HG03571 (cell line): ENCODE measurements around the gene KRTAP10-10.
"Not testable (repeated sequence)": the region's sequence is repeated elsewhere in the genome, so short reads cannot be mapped to it uniquely, and the experiment has no call there.

ENCODE experiments used
- ATAC-seq: cut with Tn5 transposase; IDR thresholded peaks from one replicate; pipeline ENCODE4 v1.9.1; 2021; ENCODE audit not compliant: unreplicated experiment

KRTAP10-10 gene

GRCh38 chr21:44637018-44637850 lies at the start of gene KRTAP10-10:
Gene KRTAP10-10, plus strand, starts transcription at chr21:44637356. Its CDS starts 62 bp downstream, at chr21:44637418.
- no peak for ATAC-seq

- no peak for ATAC-seq
Measured at GRCh38 chr21:44589094-44589493, 48.1 kb upstream of the KRTAP10-10 start.

GRCh38 chr21:44589586-44590305 lies 47.4 kb upstream of the KRTAP10-10 start:
- ATAC-seq: no peak

GRCh38 chr21:44590311-44590721 lies 46.8 kb upstream of the KRTAP10-10 start:
- no peak for ATAC-seq

DNA sequence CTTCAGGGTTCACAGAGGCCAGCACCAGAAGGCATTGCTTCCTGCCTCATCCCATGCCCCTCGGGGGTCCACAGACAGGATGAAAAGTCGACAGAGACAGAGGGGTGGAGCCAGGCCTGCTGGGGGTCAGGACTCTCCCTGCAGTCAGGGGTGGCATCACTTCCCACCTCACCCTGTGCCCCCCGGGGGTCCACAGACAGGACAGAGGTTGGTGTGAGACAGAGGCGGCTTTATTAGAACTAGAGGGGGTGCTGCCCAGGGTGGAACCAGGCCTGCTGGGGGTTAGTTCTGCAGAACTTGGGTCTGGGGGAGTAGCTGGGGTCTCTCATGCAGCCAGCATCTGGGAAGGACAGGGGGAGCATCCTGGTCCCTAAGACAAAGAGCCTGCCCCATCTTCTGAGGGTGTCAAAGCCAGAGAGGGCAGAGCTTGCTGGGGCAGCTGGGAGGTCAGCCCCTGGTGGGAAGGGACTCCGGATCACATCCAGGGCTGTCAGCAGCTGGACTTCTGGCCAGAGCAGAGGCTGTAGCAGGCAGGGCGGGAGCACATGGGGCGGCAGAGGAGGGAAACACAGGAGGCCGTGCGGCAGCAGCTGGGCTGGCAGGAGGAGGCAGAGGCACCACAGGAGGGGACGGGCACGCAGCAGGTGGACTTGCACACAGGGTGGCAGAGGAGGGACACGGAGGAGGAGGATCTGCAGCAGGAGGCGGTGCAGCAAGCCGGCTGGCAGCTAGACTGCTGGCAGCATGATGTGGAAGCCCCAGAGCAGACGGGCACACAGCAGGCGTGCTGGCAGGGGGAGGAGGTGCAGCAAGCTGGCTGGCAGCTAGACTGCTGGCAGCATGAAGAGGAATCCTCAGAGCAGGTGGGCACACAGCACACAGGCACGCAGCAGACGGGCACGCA lies 46.0 kb upstream of the KRTAP10-10 start:
- not testable (repeated sequence) for ATAC-seq

DNA sequence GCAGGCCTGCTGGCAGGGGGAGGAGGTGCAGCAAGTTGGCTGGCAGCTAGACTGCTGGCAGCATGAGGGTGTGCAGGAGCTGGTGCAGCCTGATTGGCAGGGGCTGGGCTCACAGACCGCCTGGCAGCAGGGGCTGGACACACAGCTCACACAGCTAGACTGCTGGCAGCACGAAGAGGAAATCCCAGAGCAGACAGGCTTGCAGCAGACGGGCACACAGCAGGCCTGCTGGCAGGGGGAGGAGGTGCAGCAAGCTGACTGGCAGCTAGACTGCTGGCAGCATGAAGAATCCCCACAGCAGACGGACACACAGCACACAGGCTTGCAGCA lies 45.4 kb upstream of the KRTAP10-10 start:
- ATAC-seq: not testable (repeated sequence)

DNA sequence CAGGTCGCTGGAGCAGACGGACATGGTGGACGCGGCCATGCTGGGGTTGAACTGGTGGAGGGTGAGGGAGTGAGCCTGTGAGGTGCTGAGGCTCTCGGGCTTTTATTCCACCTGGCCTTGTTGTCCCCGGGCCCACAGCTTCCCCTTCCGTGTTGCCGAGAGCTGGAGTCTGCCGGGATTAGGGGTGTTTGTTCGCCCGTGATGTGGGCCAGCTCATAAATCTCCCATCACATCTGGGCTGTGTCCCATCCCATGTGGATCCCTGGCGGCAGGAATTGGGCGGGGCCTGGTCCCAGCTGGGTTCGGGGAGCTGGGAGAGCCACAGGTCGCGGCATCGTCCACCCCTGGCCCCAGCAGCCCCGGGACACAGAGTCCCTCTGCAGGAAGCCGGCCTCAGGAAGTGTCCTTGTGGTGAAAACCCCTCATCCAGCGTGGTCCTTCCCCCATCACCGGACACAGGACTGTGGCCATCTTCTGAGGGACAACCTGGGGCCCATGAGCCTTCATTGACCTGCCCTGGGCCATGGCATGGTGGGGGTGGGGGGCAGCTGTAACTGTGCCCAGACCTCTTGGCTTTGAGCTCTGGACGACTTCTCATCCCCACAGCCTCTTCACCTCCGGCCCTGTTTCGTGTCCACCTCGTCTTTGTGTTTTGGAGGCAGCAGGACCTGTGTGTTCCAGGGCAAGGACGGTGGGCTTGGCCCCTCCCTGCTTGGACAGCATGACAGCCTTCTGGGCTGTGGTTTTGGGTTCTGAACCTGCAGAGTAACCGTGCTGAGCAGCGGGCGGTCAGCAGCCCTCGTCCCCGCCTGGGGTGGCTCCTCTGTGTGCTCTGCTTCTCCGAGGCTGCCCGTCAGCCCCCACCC lies 44.5 kb upstream of the KRTAP10-10 start, which contains the start of gene KRTAP10-6:
Gene KRTAP10-6, minus strand, starts transcription at position 60 of the 866 bp plus-strand sequence. Its CDS starts 21 bp downstream, at position 39.
- no peak for ATAC-seq

GRCh38 chr21:44593598-44594405 lies 43.4 kb upstream of the KRTAP10-10 start:
- ATAC-seq: no peak

GRCh38 chr21:44594406-44594916 lies 42.7 kb upstream of the KRTAP10-10 start:
- no peak for ATAC-seq

GRCh38 chr21:44595524-44595923 lies 41.6 kb upstream of the KRTAP10-10 start:
- no peak for ATAC-seq

GRCh38 chr21:44596068-44596725 lies 41.0 kb upstream of the KRTAP10-10 start:
- ATAC-seq: no peak

- ATAC-seq: no peak
Measured at GRCh38 chr21:44598061-44598460, 39.1 kb upstream of the KRTAP10-10 start.

DNA sequence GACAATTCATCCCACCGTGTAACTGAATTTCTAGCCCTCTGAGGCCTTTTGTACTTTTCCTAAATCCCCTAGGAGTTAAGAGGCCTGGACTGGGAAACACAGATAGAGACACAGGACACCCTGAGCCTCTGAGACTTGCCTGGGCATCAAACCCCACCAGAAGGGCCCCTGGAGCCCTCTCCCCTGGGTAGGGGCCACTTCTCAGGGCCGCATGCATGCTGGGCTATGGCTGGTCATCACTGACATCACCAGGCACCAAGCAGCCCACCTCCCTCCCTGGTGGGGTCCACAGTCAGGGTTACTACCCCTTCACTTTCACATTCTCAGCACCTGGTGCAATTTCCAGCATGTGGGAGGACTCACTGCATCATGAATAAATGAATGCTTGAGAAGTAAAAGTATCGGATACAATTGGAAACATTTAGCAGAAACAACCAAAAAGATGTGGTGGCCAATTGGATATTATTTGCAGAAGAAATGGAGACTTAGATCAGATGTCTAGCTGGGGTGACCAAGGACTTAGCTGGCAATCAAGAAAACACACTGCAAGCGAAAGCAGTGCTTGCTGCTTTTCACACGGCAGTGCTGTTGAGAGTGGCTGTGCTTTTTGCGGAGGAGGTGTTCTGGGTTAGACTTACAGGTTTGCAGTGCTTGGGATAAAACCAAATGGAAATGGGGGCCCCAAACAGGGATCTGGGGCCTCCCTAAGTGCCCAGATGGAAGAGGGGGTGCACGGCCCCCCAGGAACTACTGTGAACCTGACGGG lies 37.7 kb upstream of the KRTAP10-10 start:
- ATAC-seq: no peak

GRCh38 chr21:44600118-44600978 lies 36.8 kb upstream of the KRTAP10-10 start, which contains the start of gene KRTAP10-7:
Gene KRTAP10-7, plus strand, starts transcription at chr21:44600597. Its CDS starts 25 bp downstream, at chr21:44600622.
- not testable (repeated sequence) for ATAC-seq

GRCh38 chr21:44601091-44601490 lies 36.1 kb upstream of the KRTAP10-10 start:
- ATAC-seq: not testable (repeated sequence)

- ATAC-seq: no peak
Measured at GRCh38 chr21:44601596-44602462, 35.3 kb upstream of the KRTAP10-10 start.
